HG02973 (cell line): ENCODE data around the gene SCUBE1.

ENCODE experiments used
- ATAC-seq: cut with Tn5 transposase; IDR thresholded peaks from one replicate; pipeline ENCODE4 v1.9.1; 2021; ENCODE audit warnings: moderate library complexity; ENCODE audit not compliant: unreplicated experiment

Gene SCUBE1

GRCh38 chr22:43226377-43227238 lies 116.6 kb downstream of the SCUBE1 start:
- no peak for ATAC-seq

DNA sequence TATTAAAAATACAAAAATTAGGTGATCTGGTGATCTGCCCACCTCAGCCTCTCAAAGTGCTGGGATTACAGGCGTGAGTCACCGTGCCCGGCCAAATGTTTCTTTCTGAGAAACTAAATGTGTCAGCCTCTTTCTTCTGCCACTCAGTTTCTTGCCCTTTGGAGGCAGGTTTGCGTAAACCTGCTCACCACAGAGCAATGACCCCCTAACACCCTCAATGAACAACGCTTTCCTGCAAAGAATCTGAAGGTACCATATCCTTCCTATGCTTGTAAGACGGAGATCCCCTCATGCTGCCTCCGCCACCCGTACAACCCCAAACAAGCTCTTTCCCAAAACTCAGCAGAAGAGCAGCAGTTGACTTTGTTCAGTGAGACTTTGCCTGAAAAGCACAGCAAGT lies 117.6 kb downstream of the SCUBE1 start:
- ATAC-seq = no peak

DNA sequence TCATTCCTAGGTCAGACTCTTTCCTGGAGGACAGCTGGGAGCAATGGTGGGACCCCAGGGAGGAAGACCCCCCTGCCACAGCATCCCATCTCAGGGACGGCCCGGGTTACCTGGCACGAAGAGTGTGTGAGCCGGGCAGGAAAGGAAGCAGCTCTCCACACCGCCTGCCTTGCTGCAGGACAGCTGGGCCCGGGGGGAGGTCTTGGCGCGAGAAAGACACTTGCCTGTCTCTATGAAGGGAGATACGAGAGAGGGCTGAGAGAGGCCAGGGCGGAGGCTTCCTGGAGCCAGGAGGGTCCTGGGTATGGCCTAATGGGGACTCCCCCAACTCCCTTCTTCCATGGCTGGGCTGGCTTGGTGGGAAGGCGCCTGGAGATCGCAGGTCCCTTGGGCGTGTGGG lies 120.2 kb downstream of the SCUBE1 start:
- ATAC-seq = no peak

GRCh38 chr22:43222262-43222661 lies 120.9 kb downstream of the SCUBE1 start:
- ATAC-seq = no peak

DNA sequence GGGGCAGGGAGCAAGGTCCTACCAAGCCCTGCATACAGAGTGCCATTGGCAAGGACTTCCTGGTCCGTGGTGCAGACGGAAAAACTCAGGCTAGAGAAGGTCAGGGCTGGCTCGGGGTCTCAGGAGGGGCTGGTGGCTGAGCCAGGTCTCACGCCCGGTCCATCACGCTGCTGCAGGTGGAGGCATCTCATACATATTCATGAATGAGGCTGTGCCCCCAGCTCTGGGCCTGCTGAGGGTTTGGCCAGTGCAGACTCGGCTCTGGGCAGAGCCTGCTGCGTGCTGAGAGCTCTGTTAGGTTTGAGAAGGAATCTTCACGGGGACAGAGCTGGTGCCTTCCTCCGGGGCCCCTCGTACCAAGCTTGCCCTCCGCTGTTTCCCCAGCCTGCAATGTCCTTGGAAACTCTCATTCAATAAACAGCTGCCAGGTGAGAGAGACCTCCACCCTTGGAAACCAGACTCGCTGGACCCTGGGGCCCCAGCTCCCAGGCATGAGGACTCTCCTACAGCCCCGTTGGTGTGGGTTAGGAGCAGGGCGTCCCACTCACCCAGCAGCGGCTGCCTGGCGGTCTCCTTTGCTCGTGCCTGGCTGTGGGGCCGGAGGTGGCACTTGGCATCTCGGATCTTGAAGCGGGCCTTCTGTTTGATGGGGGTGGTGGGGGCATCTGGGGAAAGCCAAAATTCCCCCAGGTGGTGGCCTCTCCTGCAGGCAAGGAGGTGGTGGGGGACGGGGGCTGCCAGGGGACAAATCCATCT lies 122.4 kb downstream of the SCUBE1 start:
- no peak for ATAC-seq

GRCh38 chr22:43218786-43219185 lies 124.4 kb downstream of the SCUBE1 start:
- ATAC-seq = no peak

DNA sequence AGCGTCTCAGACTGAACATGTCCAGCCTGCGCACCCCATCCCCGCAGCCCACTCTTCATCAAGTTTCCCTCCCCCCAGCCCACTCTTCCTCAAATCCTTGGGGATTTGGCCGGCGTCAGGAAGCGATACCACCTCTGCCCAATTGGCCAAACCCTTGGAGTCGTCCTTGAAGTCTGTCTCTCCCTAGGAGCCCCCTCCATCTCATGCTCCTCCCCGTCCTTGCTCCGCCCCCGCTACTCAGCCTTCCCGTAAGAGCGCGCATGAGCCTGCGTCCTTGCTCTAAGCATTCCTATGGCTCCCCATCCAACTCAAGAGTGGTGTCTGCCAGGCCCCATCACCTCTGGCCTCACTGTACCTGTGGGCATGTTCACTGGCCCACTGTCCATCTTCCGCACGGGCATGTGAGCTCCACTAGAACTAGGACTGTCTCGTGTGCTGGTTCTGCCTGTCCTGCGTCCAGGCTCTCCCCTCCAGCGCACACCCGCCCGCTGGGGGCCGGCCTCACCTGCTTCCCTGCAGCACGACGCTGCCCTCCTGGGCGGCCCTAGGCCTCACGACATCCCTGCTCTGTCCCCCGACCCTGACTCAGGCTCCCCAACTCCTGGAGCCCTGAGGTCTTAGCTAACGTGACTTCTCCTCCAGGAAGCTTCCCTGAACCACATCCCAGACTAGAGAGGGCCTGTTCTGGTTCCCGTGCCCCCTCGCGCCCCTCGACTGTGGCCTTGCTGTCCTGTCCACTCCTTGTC lies 125.7 kb downstream of the SCUBE1 start:
- no peak for ATAC-seq

DNA sequence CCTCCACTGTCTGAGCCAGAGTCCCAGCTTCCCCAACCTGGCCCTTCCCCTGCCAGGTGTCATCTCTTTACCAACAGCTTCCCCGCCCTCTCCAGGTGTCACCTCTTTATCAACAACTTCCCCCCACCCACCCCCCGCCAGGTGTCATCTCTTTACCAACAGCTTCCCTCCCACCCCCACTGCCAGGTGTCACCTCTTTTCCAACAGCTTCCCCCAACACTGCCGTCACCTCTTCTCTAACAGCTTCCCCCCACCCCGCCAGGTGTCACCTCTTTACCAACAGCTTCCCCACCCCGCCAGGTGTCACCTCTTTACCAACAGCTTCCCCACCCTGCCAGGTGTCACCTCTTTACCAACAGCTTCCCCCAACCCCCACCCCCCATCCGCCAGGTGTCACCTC lies 126.4 kb downstream of the SCUBE1 start:
- no peak for ATAC-seq

GRCh38 chr22:43213962-43214361 lies 129.2 kb downstream of the SCUBE1 start:
- ATAC-seq = no peak

- no peak for ATAC-seq
Observed at GRCh38 chr22:43213051-43213450, 130.1 kb downstream of the SCUBE1 start.

GRCh38 chr22:43212434-43212952 lies 130.7 kb downstream of the SCUBE1 start:
- ATAC-seq = no peak

DNA sequence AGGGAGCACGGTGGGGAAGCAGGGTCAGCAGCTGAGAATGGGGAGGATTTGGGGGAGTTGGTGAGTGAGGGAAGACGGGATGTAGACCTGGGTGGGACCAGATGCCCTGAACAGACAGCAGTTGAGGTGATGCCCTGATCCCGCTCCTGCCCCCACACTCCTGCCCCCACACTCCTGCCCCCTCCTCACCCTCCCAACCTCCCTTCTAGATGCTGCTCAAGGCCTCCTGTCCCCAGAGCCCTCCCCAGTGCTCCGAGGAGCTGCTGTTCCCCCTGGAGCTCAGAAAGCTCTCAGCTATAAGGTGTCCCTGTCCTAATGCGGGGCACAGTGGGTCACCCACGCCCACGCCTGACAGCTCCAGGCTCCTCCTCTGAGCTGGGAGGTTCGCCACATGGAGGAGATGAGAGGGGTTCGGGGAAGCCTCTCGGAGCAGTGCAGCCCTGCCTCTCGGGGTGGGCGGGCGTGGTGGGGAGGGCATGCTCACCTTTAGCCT lies 131.2 kb downstream of the SCUBE1 start:
- no peak for ATAC-seq

GRCh38 chr22:43210631-43211515 lies 132.3 kb downstream of the SCUBE1 start:
- ATAC-seq = no peak

DNA sequence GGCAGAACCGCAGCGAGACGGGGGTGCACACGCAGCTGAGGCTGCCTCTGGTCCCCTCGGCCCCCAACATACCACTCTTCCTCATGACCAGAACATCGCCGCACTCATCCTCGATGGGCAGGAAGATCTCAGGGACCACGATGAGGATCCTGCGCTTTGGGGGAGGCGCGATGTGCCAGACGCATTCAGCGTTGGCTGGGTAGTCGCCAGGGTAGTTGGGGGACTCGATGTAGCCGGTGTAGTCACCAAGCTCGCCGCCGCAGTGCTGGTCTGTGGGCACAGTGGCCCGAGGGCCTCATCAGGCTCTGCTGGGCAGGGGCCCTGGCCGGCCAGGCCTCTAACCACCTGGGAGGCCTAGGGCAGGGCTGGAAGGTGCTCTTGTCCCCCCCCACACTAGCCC lies 133.2 kb downstream of the SCUBE1 start:
- ATAC-seq = no peak

DNA sequence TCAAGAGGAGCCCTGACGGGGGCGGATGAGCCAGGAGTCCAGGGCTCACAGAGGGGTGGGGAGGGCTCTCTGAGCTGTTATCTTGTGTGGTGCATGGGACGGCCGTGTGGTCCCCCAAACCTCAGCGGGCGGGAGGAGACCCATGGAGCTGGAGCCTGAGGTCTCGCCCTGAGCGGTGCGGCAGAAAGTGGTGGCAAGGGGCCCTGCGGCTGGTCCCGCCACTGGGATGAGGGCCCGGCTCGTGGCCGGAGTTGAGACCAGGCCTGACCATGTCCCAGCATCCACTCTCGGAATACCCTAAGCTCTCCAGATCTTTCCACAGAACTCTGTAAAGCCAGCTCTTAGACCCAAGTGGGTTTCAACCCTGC lies 133.7 kb downstream of the SCUBE1 start:
- ATAC-seq = no peak

- ATAC-seq = no peak
Observed at GRCh38 chr22:43208703-43209522, 134.3 kb downstream of the SCUBE1 start.

DNA sequence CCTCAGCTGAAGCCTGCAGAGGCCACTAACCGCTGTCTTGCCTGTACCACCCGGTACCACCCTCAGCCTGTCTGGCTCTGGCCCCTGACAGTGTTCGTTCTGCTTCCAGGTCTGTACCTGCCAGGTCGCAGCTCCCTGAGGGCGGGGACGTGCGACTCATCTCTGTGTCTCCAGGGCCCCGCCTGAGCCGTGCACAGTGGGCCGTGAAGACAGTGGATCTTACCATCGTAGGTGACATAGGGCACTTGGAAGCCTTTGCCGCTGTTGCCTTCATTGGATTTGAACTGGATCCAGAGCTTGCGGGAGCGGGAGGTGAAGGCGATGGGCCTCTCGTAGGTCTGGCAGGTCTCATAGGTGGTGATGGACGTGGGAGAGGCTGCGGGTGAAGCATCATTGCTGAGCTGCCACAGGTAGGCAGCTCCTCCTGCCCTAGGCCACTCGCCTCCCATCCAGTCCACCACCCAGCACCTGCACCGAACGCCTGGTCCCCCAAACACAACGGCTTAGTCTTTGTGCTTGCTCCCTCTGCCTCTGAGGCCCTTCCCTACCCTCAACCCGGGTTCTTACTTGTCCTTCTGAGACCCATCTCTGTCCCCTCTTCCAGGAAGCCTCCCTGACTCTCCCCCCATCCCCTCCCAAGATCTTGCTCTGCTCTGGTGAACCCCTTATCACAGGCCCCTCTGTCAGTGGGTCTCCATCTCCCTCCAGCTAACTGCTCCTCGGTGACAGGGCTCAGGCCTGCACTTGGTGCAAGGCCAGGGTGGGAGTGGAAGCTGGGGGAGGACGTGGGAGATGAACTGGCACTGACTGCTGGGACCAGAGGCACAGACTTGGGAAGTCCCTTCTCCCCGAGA lies 135.1 kb downstream of the SCUBE1 start:
- ATAC-seq = no peak

DNA sequence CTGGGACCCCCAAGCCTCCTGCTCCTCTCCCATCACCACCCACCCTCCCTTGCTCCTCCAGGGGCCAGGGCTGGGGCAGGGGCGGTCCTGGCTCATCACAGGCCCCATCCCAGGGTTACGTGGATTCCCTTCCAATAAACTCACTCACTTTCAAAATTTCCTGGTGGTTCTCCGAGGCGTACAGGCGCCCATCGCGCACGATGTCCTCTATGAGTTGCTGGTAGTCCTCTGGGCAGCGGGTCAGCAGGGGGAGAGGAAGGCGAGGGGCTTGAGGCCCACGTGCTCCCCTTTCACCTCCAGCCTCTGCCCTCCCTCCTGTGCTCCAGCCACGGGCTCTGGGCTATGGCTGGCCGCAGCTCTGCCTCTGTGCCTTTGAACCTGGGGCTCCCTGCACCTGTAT lies 135.8 kb downstream of the SCUBE1 start:
- ATAC-seq = no peak
